Measurements from ENCODE around the gene DDI2. TPM values are rescaled to one million over a fixed set of nuclear protein-coding genes. Genes with fewer than 3 reads are reported as not detected.

The DDI2 gene
- polyA plus RNA-seq, 1 donor (not counting 4 experiments of a cell fraction or from before 2014, with no cell fraction given), result 11.5 TPM

GRCh38 chr1:15704526-15705183 is 87.4 kb downstream of the DDI2 start:
- dilution Hi-C loops (cut with MboI; ENCODE audit: extremely low pct_ligation_motif_present, low sequenced_read_pairs), result no loop called here
- FAIRE-seq (no peak), DNase-seq (ENCODE audit: low read depth, low spot score) (no peak)
- peaks cover 2% of the 10 kb centered on the region for H3K9me1 ChIP-seq (ENCODE audit: control insufficient read depth, extremely low read depth, insufficient read depth, low read length)
- no peak for TF ChIP-seq CTCF (optimal IDR thresholded peaks at IDR 0.05 in 1 of 3, IDR thresholded peaks at IDR 0.05 in 1 of 3, conservative IDR thresholded peaks at IDR 0.05 in 1 of 3; ENCODE audit: extremely low read depth in 1 of 3, insufficient read depth in 2 of 3, low read length in 3 of 3)
- no peak for TF ChIP-seq EZH2 (IDR thresholded peaks at IDR 0.05; ENCODE audit: low read length)
- no peaks in the 10 kb centered on the region for H3K9me3 ChIP-seq (ENCODE audit: control insufficient read depth, low read depth, low read length)
- H3K4me3 ChIP-seq (ENCODE audit: control insufficient read depth in 2 of 3, extremely low read depth in 1 of 3, insufficient read depth in 2 of 3, low read depth in 1 of 3, low read length in 3 of 3), result no peak overlapping the region
- H4K20me1 ChIP-seq (ENCODE audit: control insufficient read depth, extremely low read depth, insufficient read depth, low read length), result peaks cover 3% of the 10 kb centered on the region
- H3K4me2 ChIP-seq (ENCODE audit: control insufficient read depth, extremely low read depth, insufficient read depth, low read depth, low read length), result no peak overlapping the region
- no peak overlapping the region for H3K9ac ChIP-seq (ENCODE audit: control insufficient read depth, extremely low read depth, insufficient read depth, low read length)
- H3K79me2 ChIP-seq (ENCODE audit: control insufficient read depth, insufficient read depth, low read length), result peaks cover 67% of the 10 kb centered on the region
- H3K27me3 ChIP-seq (ENCODE audit: control insufficient read depth, extremely low read depth, insufficient read depth, low read length), result no peaks in the 10 kb centered on the region
- H2AFZ ChIP-seq (ENCODE audit: control insufficient read depth, low read length), result no peak overlapping the region
- peaks cover 13% of the 10 kb centered on the region for H3K4me1 ChIP-seq (ENCODE audit: control insufficient read depth, extremely low read depth, insufficient read depth, low read length)
- H3K36me3 ChIP-seq (ENCODE audit: control insufficient read depth in 2 of 2, extremely low read depth in 1 of 2, insufficient read depth in 2 of 2, low read length in 2 of 2), result peaks cover 12 to 13% of the 10 kb centered on the region in 2 experiments
- no peak overlapping the region for H3K27ac ChIP-seq (ENCODE audit: control insufficient read depth, insufficient read depth, low read length)

GRCh38 chr1:15705184-15705566 is 87.9 kb downstream of the DDI2 start:
- peaks cover 13% of the 10 kb centered on the region for H3K4me1 ChIP-seq (ENCODE audit: control insufficient read depth, extremely low read depth, insufficient read depth, low read length)
- peaks cover 64% of the 10 kb centered on the region for H3K79me2 ChIP-seq (ENCODE audit: control insufficient read depth, insufficient read depth, low read length)

More at GRCh38 chr1:15705184-15705566, 87.9 kb downstream of the DDI2 start:
- H2AFZ ChIP-seq (ENCODE audit: control insufficient read depth, low read length), result no peak overlapping the region
- peaks cover 2% of the 10 kb centered on the region for H3K9me1 ChIP-seq (ENCODE audit: control insufficient read depth, extremely low read depth, insufficient read depth, low read length)
- no peak overlapping the region for H3K4me2 ChIP-seq (ENCODE audit: control insufficient read depth, extremely low read depth, insufficient read depth, low read depth, low read length)
- no peak overlapping the region for H3K27ac ChIP-seq (ENCODE audit: control insufficient read depth, insufficient read depth, low read length)
- no peaks in the 10 kb centered on the region for H3K27me3 ChIP-seq (ENCODE audit: control insufficient read depth, extremely low read depth, insufficient read depth, low read length)
- dilution Hi-C loops (cut with MboI; ENCODE audit: extremely low pct_ligation_motif_present, low sequenced_read_pairs), result no loop called here
- no peak overlapping the region for H3K9ac ChIP-seq (ENCODE audit: control insufficient read depth, extremely low read depth, insufficient read depth, low read length)
- H3K36me3 ChIP-seq (ENCODE audit: control insufficient read depth in 2 of 2, extremely low read depth in 1 of 2, insufficient read depth in 2 of 2, low read length in 2 of 2), result peaks cover 12 to 13% of the 10 kb centered on the region in 2 experiments
- no peak for TF ChIP-seq EZH2 (IDR thresholded peaks at IDR 0.05; ENCODE audit: low read length)
- FAIRE-seq (no peak), DNase-seq (ENCODE audit: low read depth, low spot score) (no peak)
- no peak overlapping the region for H3K4me3 ChIP-seq (ENCODE audit: control insufficient read depth in 2 of 3, extremely low read depth in 1 of 3, insufficient read depth in 2 of 3, low read depth in 1 of 3, low read length in 3 of 3)
- H3K9me3 ChIP-seq (ENCODE audit: control insufficient read depth, low read depth, low read length), result no peaks in the 10 kb centered on the region
- peaks cover 3% of the 10 kb centered on the region for H4K20me1 ChIP-seq (ENCODE audit: control insufficient read depth, extremely low read depth, insufficient read depth, low read length)

Measured in keratinocyte (primary cell).